Measurements from ENCODE around the gene PIP5K1C.

GRCh38 chr19:3748965-3749364, 48.7 kb upstream of the PIP5K1C start:
- no peak for TF ChIP-seq TCF7L2 (IDR thresholded peaks at IDR 0.05; ENCODE audit: borderline replicate concordance, extremely low read depth, insufficient read depth, insufficient read length)
- TF ChIP-seq CTCF (IDR thresholded peaks at IDR 0.05 in 2 of 3, conservative IDR thresholded peaks at IDR 0.05 in 1 of 3; ENCODE audit: borderline replicate concordance in 1 of 3, insufficient read depth in 1 of 3, low read depth in 2 of 3, low read length in 2 of 3), result no peak
- no peak for TF ChIP-seq POLR2AphosphoS5 (IDR thresholded peaks at IDR 0.05; ENCODE audit: low read depth, low read length)
- no peak for TF ChIP-seq MAX (IDR thresholded peaks at IDR 0.05)
- TF ChIP-seq RAD21 (IDR thresholded peaks at IDR 0.05; ENCODE audit: low read depth), result no peak
